HG02852 (cell line): ENCODE results near the gene SMYD1.

Experiments used
- ATAC-seq: cut with Tn5 transposase; IDR thresholded peaks from one replicate; pipeline ENCODE4 v1.9.1; 2021; ENCODE audit warnings: mild to moderate bottlenecking, moderate library complexity; ENCODE audit not compliant: unreplicated experiment

SMYD1 gene

DNA sequence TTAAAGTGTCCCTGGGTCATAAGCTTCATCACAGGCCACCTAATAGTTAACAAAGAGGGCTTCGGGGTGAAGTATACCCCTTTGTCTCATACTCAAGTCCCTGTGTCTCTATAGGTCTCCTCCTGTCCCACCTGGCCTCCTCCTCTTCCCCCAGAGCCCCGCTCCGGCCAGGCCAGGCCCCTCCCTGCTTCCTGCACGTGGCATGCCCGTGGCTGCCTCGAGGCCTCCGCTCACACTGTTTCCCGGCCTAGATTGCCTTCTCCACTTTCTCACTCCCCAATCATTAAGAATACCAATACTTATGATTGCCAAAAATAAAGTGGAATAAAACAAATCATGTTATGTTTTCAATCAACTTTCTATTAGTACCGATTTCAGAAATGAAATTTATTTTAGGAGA is 18.8 kb downstream of the SMYD1 start:
- no peak for ATAC-seq

DNA sequence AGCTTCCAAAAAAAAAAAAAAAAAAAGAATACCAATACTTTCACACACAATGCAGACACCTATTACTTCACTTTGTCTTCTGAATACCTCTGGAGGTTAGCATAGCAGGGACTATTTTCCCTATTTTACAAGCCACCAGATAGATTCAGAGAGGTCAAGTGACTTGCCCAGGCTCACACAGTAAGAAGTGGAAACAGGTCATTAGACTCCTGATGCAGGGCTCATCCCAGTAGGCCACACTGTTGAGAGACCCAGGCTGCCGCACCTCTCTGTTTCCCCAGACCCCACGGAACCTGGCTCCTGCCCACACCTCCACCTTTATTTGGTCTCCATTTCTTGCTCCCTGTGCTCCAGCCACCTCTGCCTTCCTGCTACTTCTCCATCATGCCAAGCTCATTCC is 19.4 kb downstream of the SMYD1 start:
- no peak for ATAC-seq

DNA sequence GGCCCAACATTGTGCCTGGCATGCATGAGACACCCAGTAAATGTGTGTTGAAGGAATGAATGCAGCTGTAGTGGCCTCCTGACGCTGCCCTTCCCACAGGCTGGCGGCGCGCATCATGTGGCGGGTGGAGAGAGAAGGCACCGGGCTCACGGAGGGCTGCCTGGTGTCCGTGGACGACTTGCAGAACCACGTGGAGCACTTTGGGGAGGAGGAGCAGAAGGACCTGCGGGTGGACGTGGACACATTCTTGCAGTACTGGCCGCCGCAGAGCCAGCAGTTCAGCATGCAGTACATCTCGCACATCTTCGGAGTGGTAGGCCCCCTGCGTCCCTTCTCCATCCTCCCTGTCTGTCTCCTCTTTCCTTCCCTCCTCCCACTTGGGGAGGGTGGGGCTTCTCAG is 20.1 kb downstream of the SMYD1 start:
- no peak for ATAC-seq

DNA sequence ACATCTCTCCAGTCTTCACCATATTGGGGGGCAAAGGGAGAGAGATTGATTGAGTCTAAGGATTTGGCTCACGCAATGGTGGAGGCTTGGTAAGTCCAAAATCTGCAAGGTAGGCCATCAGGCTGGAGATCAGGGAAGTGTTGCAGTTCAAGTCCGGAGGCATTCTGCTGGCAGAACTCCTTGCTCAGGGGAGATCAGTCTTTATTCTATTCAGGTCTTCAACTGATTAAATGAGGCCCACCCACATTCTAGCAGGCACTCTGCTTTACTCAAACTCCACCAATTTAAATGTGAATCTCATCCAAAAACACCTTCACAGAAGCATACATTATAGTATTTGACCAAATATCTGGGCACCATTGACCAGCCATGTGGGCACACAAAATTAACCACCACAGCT is 21.4 kb downstream of the SMYD1 start:
- no peak for ATAC-seq

DNA sequence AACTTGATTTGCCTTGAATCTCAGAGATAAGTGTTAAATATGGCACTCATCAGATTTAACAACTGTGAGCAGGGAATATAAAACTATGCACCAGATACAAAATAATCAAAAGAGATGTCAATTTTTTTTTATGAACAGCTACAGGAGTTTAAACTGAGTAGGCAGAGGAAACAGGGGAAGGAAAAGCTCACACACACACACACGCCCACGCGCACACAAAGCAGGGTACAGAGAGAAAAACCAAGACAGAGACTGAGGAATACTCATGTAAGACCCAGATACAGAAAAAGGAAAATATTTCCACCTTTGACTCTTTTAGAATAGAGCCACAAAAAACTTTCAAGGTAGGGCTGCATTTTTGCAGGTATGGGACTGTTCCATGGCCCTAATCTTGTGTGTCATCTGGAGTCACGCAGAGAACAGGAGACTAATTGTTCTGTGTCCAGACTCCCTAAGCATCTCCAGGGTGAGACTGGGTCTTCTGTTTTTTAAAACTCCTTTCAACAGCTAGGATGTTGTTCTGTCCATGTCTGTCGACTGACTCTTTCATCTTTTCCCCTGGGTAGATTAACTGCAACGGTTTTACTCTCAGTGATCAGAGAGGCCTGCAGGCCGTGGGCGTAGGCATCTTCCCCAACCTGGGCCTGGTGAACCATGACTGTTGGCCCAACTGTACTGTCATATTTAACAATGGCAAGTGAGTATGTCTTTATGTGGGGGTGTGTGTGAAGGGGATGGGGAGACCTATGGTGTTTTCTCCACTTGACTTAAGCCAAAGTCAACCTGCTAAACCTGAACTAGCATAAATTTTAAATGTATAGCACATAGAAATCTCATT is 23.0 kb downstream of the SMYD1 start:
- ATAC-seq: no peak

DNA sequence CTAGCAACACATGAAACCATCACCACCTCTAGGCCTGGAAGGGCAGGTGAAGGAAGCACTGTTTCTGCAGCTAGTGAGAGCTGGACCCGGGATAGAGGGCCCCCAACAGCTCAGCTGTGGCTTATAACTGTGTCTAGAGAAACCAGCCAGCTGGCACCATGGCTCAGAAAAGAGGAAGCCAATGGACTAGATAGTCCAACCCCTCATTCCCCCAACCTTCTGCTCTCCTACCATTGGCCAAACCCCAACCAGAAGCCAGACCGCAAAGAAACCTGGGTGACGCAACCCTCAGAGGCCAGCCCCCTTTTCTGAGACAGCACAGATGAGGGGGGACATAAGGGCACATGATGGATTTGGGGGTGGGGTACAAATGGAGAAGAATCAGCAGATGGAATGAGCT is 24.3 kb downstream of the SMYD1 start:
- ATAC-seq: no peak

DNA sequence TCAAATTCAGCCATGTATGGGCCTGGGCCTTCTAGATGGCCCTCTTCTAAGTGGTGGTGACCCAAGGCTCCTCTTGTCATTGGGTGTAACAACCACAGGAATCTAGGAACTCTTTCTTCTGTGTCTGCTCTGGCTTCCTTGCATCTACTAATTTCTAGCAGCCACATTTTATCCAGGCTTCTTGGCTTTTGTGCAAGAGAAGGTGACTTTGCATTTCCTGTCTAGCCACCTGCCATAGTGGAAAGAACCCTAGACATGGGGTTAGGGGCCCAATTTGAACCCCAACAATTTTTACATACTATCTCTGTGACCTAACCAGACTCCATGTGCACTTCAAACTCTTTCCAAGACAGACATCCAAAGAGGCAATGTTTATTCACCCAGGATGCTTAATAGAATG is 25.1 kb downstream of the SMYD1 start:
- ATAC-seq: no peak

DNA sequence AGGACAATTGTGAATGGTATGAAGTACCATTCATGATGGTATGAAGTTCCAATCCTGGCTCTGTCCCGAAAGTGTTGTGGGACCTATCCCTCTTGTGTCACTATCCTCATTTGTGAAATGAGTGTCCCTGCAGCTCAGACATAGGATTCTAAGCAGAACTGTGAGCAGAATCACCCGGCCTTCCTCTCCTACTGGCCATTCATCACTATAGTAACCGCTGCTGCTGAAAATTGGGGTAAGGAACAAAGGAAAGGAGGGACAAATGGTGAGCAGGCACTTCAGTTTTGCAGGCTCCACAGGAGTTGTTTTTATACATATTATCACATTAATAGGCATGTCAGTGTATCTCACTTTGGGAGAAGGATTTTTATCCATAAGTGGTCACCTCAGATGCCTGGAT is 27.4 kb downstream of the SMYD1 start:
- no peak for ATAC-seq

DNA sequence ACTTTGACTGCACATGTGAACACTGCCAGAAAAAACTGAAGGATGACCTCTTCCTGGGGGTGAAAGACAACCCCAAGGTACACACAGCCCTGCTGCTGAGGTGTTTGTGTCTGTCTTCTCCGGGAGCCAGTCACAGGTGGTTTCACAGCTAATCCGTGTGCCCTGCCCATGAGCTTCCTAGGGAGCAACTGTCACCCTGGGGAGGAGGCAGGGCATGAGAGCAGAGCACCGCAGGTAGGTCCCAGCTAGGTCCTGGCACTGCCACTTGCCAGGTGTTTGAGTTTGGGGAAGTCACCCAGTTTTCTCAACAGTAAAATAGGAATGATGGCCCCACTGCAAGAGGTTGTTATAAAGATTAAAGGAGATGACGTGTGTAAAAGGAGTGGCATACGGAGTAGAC is 29.1 kb downstream of the SMYD1 start:
- ATAC-seq: no peak

DNA sequence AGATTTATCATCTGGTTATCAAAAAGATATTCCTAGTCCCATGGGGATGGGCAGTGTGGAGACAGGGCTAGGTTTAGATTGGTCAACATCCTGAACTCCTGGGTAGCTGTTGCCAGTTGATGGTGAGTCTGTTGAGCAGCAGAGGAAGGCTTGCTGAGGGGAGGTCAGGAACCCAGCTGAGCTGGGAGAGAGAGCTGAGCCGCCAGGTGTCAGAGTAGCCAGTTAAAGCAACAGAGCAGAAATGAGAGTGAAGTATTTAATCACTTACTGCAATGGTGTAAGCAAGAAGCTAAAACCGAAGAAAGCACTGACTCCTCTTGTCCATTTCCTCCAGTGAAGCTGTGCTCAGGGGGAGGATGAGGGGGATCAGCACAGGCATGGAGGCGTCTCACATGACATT is 29.6 kb downstream of the SMYD1 start:
- no peak for ATAC-seq

DNA sequence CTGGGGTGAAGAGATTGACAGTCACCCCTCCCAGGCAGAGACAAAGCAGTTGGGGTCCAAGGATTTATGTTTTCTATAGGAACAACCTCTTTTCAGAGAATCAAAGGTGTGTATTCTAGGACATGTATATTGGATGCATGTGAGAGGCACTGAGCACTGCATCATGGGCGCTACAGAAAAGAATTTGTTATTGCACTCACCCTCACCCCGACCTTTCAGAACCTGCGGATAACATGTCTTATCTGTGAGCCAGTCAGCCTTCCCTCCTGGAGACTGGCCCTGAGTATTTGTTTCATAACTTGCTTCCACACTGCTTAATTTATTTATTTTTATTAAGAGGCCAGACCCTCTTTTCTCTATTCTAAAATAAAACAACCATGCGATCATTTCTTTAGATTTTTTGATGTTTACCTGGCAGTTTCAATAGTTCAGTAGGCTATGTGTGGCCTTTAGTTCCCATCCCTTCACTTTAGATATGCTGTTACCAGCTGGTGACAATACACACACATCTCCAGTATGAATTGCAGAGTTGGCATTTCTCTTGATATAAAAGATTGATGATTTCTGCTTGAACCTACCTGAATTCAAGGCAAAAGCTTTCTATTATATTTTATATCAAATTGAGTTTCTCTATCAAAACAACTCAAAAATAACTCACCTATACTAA is 30.4 kb downstream of the SMYD1 start:
- no peak for ATAC-seq

DNA sequence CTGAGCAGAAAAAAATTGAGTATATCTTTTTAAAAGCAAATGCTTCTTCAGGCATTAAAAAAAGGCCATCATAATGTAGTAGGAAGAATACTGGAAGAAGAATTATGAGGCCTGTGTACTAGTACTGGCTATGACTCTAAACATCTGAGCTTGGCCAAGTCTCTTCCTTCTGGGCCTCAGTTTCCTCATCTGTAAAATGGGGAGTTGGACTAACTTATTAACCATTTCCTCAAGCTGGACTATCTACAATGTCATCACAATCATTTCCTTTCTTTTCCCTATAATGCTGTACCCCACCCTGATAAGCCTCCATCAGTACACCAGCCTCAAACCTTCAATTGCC is 30.9 kb downstream of the SMYD1 start:
- no peak for ATAC-seq

DNA sequence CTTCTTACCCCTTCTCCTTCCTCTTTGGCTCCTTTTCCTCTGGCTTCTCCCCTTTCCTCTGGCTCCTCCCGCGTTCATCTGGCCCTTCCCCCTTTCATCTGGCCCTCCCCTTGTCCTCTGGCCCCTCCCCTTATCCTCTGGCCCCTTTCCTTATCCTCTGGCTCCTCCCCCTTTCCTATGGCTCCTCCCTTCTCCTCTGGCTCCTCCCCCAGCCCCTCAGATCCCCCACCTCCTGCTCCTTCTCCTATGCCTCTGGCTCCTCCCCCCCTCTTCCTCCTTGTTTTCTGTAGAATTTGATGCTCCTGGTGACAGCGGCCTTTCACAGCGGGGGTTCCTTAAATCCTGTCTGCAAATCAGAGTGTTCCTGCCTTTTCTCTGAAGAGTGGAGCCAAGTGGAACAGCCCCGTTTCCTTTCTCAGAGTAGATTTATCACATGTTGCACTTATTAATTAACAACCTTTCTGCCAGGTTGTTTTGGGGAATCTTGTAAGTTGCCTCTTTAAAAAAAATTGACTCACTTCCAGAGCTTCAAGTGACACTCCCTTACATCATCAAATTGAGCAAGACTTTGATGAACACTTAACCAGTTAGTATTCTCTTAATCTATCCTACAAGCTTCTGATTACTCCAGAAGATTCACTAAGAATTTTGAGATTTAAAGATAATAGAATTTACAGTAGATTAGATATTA is 32.3 kb downstream of the SMYD1 start:
- ATAC-seq: no peak

DNA sequence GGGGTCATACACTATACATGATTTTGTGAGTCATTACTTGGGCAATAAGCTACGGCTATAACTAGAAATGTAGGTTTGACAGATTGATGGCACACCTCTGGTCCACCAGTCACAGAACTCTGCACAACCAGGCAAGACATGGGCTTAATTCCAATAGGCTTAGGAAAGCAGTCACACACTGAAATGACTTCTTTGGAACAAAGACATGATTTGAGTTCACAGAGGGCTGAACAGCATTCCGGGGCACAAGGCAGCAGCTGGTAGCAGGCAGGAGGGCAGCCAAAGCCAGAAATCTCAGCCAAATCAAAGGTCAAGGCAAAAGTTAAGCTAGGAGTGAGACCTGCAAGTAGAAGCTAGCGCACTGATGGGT is 32.8 kb downstream of the SMYD1 start:
- no peak for ATAC-seq

DNA sequence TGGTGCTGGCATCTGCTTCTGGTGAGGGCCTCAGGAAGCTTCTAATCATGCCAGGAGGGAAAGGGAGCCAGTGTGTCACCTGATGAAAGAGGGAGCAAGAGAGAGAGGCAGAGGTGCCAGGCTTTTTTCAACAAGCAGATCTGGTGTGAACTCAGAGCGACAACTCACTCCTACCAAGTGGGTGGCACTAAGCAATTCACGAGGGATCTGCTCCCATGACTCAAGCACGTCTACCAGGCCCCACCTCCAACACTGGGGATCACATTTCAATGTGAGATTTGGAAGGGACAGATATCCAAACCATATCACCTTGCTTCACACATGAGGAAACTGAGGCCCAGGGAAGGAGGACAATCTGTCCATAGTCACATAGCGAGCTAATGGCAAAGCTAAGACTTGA is 41.2 kb downstream of the SMYD1 start:
- no peak for ATAC-seq

DNA sequence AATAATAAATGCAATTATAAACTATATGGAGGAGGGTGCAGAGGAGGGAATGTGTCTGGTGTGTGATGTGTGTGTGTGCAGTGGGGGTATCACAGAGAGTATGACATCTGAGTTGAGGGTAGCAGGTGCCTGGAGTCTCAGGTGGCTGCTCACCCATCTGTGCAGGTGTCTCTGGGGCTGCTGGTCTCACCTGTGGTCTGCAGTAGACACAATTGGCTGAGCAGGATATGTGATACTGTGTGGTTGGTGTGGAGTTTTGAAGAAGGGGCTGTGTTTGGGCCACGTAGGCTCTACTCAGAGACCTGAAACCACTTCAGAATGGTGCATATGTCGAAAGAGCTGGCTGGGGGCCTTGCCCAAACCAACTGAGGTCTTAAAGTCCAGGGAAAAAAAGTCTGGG is 43.2 kb downstream of the SMYD1 start:
- no peak for ATAC-seq

DNA sequence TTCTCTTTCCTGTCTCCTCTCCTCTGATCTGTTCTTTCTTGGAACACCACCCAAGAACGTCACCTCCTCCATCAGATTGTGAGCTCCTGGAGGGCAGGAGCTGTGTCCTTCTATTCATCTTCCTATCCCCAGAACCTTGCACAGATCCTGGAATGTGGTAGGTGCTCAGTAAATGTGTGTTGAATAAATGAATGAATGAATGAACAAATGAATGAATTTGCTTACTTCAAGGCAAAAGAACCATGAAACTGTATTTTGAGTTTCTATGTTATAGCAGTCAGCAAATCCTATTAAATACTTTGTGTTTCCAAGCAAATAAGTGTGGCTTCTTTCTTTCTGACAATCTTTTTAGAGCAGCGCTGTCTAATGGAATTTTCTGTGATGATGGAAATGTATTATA is 45.4 kb downstream of the SMYD1 start:
- no peak for ATAC-seq

DNA sequence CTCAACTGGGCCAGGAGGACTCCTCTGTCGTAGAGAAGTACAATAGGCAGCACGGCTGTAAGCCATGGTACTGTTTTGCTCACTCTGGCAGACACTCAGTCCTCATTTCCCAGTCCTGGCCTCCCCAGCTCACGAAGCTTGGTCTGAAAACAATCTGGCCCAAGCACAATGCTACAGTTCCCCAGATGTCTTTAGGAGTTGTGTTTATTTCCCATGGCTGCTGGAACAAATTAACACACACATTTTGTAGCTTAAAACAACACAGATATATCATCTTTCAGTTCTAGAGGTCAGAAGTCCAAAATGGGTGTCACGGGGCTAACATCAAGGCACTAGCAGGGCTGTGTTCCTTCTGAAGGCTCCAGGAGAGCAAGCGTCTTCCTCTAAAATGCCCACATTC is 47.3 kb downstream of the SMYD1 start:
- ATAC-seq: no peak

DNA sequence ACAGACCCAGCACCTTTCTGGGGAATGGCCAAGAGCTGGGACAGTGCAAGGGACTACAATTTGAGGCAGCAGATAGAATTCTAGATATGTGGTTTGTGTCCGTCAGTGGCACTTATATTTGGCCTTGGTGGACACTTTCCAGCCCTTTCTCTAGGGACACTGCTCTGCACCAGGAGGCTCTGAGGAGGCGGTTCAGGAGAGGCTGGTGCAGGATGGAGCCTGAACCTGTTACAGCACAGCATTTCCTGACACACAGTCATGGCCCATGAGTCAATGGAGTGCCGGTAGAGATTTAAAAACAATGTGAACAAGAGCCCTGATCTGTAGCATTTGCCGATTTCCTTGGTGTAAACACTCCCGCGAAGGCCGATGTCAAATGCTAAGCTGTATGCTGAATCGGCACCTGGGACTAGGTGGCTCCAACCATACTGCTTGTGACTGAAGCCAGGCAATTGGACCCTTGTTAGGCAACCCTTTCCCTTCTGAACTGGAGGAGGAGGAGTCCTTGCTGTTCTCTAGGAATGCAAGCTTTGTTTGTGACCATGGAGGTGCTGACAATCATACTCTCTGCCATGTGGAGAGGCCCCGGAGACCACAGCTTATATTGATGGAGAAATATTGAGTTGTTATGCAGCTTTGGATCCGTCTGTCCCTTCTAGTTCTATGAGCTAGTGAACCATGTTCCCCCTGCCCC is 48.3 kb downstream of the SMYD1 start:
- ATAC-seq: no peak

DNA sequence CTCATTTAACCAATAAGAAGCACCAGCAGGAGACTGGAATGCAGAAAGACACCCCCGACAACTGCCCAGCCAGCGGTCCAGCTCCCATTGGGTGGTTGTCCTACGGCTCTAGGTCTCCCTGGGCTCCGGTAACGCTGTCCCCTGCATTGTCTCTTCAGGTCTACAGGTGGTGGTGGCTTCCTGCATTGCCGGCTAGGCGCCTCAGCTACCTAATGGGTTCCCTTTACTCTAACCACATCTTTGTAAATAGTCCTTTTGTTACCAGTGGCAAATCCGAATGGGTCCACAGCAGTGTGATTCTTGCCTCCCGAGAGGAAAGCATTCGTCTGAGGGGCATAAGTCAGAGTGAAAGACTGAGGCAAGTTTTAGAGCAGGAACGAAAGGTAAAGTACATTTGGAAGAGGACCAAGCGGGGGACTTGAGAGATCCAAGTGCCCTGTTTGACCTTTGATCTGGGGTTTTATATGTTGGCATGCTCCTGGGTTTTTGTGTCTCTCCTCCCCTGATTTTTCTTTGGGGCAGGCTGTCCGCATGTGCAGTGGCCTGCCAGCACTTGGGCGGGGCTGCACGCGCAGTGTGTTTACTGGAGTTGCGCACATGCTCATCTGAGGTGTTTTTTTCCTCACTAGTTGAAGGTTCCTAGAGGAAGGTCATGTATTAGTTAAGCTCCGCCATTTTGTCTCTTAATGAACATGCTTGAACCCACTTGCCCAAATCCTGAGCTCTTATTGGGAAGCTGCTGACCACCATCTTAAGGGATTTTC is 49.2 kb downstream of the SMYD1 start:
- no peak for ATAC-seq

DNA sequence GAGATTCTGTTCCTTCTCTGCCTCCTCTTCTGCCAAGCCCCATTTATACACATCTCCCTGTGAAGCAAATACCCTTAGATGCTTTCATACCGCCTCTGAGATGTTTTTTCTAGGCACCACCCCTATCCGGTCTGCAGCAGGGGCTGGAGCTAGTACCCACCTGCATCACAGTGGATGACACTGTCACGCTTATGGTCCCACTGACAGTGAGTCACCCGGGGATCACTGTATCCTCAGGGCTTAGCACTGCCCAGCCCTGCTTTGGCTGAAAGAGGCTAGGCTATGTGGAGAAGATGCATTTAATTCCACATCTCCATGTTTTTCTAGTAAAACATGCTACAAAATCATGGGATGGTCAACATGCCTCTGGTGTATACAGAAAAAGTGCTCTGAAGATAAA is 50.3 kb downstream of the SMYD1 start:
- no peak for ATAC-seq
